Sigmoid colon (tissue), 7 donors: ENCODE measurements around the gene NOPCHAP1. TPM values are rescaled to one million over a fixed set of nuclear protein-coding genes. Genes with fewer than 3 reads are reported as not detected.

Source experiments
- DNase-seq: peaks from one replicate; pipeline ENCODE4 v3.0.0-alpha.2; 2019
- H3K27ac ChIP-seq, 4 donors: fragments of 200-600 bp; sonication (generic); one replicate each; pipeline ENCODE4 v1.5.1; 2016 to 2019; ENCODE audit warnings: mild to moderate bottlenecking in 1 of 4
- H3K27me3 ChIP-seq, 3 donors: fragments of 200-600 bp; sonication (generic); one replicate each; pipeline ENCODE4 v1.5.1; 2019; ENCODE audit warnings: mild to moderate bottlenecking in 1 of 3
- H3K36me3 ChIP-seq, 4 donors: fragments of 200-600 bp; sonication (generic); one replicate each; pipeline ENCODE4 v1.5.1; 2016 to 2019
- H3K4me1 ChIP-seq, 4 donors: fragments of 200-600 bp; sonication (generic); one replicate each; pipeline ENCODE4 v1.5.1; 2017 to 2019
- H3K4me3 ChIP-seq, 4 donors: fragments of 200-600 bp; sonication (generic); one replicate each; pipeline ENCODE4 v1.5.1; 2017 to 2019; ENCODE audit warnings: mild to moderate bottlenecking in 2 of 4, moderate library complexity in 1 of 4
- H3K9me3 ChIP-seq, 4 donors: fragments of 200-600 bp in 3 of 4; sonication (generic) in 3 of 4; one replicate each; pipeline versions ENCODE4 v1.5.1 to v1.6.1; 2013 to 2019
- EP300 ChIP-seq, 4 donors: sonication (generic); formaldehyde crosslinking; IDR thresholded peaks; one replicate each; pipeline ENCODE4 v1.6.1; 2017; ENCODE audit warnings: antibody characterized with exemption in 4 of 4
- POLR2A ChIP-seq, 2 donors: fragments of 450-650 bp; IDR thresholded peaks; one replicate each; pipeline ENCODE4 v1.6.1; 2016; ENCODE audit warnings: antibody characterized with exemption in 2 of 2, mild to moderate bottlenecking in 2 of 2, moderate library complexity in 2 of 2
- POLR2AphosphoS5 ChIP-seq, 4 donors: sonication (generic); formaldehyde crosslinking; IDR thresholded peaks; one replicate each; pipeline ENCODE4 v1.6.1; 2017; ENCODE audit warnings: antibody characterized with exemption in 4 of 4
- WGBS, 2 donors: extraction: QIAGEN DNeasy Blood & Tissue Kit; methylation state at CpG; one replicate each; pipeline ENCODE4 v1.1.7; 2013; 5-methylcytosine and 5-hydroxymethylcytosine counted together
- intact Hi-C: fragments of 100-400 bp; cut with DNase I; formaldehyde crosslinking; loops from one replicate; pipeline ENCODE4 v1.15.1; 2023
- polyA plus RNA-seq, 3 donors: library from polyadenylated mRNA; stranded (reverse); fragments of 200-250 nt; gene quantifications; one replicate each; pipeline ENCODE4 v1.2.3, GENCODE V29; 2013
- total RNA-seq, 4 donors: library from RNA; depleted of rRNA; stranded (reverse); fragments of >200 nt; gene quantifications; one replicate each; pipeline ENCODE4 v1.1.0, GENCODE V29; 2016
- TF ChIP-seq, protein P1 (sequence below), 4 experiments: fragments of 450-650 bp in 3 of 4; fragments of 200-600 bp in 1 of 4; IDR thresholded peaks; one replicate each; pipeline ENCODE4 v1.5.1; 2016 to 2019; ENCODE audit warnings: antibody characterized with exemption in 4 of 4, mild to moderate bottlenecking in 3 of 4, moderate library complexity in 2 of 4
- donor health status: healthy with polysubstance abuse.
- donor health status: Bipolar disorder and iron deficiency.
- donor health status: healthy.

NOPCHAP1 gene
- total and polyA plus RNA-seq, 7 donors = 3.9 to 9.1 (median 6.6) TPM

DNA sequence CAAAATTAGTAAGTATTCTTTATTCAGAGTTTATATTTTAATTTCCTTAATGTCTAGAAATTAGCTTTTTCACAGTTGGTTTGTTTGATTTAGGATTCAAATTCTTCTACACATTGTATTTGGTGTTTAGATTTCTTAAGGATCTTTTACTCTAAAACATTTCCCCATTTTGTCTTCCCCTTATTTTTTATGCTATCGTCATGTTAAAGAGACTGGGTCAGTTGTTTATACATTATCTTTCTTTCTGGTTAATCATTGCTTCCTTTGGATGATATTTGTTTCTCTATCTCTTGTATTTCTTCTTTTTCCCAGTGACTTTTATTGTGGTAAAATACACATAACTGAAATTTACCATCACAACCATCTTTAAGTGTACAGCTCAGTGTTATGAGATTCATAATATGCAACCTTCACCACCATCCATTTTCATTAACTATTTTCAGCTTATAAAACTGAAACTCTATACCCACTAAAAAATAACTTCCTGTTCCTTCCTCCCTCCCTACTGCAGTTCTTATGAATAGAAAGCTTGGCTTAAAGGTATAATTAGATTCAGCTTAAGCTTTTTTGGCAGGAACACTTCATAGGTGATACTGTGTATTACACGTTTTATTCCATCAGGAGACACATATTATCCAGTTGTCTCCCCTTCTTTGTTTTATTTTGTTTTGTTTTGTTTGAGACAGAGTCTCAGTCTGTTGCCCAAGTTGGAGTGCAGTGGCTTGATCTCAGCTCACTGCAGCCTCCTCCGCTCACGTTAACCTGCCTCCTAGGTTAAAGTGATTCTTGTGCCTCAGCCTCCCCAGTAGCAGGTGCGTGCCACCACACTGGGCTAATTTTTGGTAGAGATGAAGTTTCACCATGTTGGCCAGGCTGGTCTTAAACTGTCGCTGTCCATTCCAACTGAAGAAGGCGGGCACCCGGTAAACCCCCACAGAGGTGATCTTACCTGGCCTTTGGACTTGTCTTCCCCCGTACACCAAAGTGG is 45.0 kb downstream of the NOPCHAP1 start:
- H3K9me3 ChIP-seq = no peaks in the 10 kb centered on the region
- H3K4me3 ChIP-seq = no peak overlapping the region
- peaks cover 0 to 24% (median 23%) of the 10 kb centered on the region in 4 donors for H3K4me1 ChIP-seq
- WGBS, 2 donors = 78% methylated on average over 9 of the region's 9 CpGs
- H3K27ac ChIP-seq = peak overlapping the region in 2 of 4 donors; percentile 15 to 74
- no peaks in the 10 kb centered on the region for H3K27me3 ChIP-seq
- no peak for DNase-seq
- intact Hi-C loops = no loop called here
- H3K36me3 ChIP-seq = peaks cover 0 to 4% (median 0%) of the 10 kb centered on the region in 4 donors
- TF ChIP-seq, protein P1, sequence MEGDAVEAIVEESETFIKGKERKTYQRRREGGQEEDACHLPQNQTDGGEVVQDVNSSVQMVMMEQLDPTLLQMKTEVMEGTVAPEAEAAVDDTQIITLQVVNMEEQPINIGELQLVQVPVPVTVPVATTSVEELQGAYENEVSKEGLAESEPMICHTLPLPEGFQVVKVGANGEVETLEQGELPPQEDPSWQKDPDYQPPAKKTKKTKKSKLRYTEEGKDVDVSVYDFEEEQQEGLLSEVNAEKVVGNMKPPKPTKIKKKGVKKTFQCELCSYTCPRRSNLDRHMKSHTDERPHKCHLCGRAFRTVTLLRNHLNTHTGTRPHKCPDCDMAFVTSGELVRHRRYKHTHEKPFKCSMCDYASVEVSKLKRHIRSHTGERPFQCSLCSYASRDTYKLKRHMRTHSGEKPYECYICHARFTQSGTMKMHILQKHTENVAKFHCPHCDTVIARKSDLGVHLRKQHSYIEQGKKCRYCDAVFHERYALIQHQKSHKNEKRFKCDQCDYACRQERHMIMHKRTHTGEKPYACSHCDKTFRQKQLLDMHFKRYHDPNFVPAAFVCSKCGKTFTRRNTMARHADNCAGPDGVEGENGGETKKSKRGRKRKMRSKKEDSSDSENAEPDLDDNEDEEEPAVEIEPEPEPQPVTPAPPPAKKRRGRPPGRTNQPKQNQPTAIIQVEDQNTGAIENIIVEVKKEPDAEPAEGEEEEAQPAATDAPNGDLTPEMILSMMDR (IDR thresholded peaks at IDR 0.05) = no peak
- TF ChIP-seq POLR2A (IDR thresholded peaks at IDR 0.05) (no peak), EP300 (IDR thresholded peaks at IDR 0.05) (no peak), POLR2AphosphoS5 (IDR thresholded peaks at IDR 0.05) (no peak)

- Histone ChIP-seq H3K4me3 (no peak overlapping the region), H3K9me3 (no peaks in the 10 kb centered on the region), H3K27ac (peak overlapping the region in 1 of 4 donors; percentile 74), H3K27me3 (no peaks in the 10 kb centered on the region), H3K36me3 (peaks cover 0 to 5% (median 2%) of the 10 kb centered on the region in 4 donors), H3K4me1 (peaks cover 0 to 9% (median 8%) of the 10 kb centered on the region in 4 donors)
- no peak for DNase-seq
- 95 to 97% methylated on average over 4 of the region's 4 CpGs for WGBS, 2 donors
- TF ChIP-seq POLR2AphosphoS5 (IDR thresholded peaks at IDR 0.05) (no peak), POLR2A (IDR thresholded peaks at IDR 0.05) (no peak), EP300 (IDR thresholded peaks at IDR 0.05) (no peak)
- TF ChIP-seq, protein P1 (IDR thresholded peaks at IDR 0.05) = no peak
- intact Hi-C loops = no loop called here
Measured at GRCh38 chr12:105032703-105033357, 46.7 kb downstream of the NOPCHAP1 start.

GRCh38 chr12:105033851-105034250 is 47.7 kb downstream of the NOPCHAP1 start:
- Histone ChIP-seq H3K4me1 (no peaks in the 10 kb centered on the region), H3K9me3 (no peaks in the 10 kb centered on the region), H3K27ac (no peak overlapping the region), H3K27me3 (no peaks in the 10 kb centered on the region), H3K4me3 (no peak overlapping the region), H3K36me3 (peaks cover 0 to 8% (median 2%) of the 10 kb centered on the region in 4 donors)
- DNase-seq = no peak
- TF ChIP-seq EP300 (IDR thresholded peaks at IDR 0.05) (no peak), POLR2AphosphoS5 (IDR thresholded peaks at IDR 0.05) (no peak), POLR2A (IDR thresholded peaks at IDR 0.05) (no peak)
- TF ChIP-seq, protein P1 (IDR thresholded peaks at IDR 0.05) = no peak
- WGBS, 2 donors = 57 to 64% methylated on average over 2 of the region's 2 CpGs
- intact Hi-C loops = no loop called here

Other genes starting within 250 kb of the NOPCHAP1 start
- 10 to 100 TPM; 19.7 to 24.6 (median 22.3) TPM for gene SLC41A2, start 28.0 kb upstream of the NOPCHAP1 start, total RNA-seq
- 10 to 100 TPM in 1 of 3 donors, 1 to 10 TPM in 2; 6.5 to 15.8 (median 9.0) TPM for gene SLC41A2, start 28.0 kb upstream of the NOPCHAP1 start, polyA plus RNA-seq
- gene ALDH1L2, start 98.1 kb downstream of the NOPCHAP1 start, total RNA-seq = 10 to 100 TPM in 1 of 4 donors, 1 to 10 TPM in 3; 3.1 to 13.0 (median 6.6) TPM
- gene ALDH1L2, start 98.1 kb downstream of the NOPCHAP1 start, polyA plus RNA-seq = 1 to 10 TPM in 1 of 3 donors, under 1 TPM in 2; 0.23 to 1.3 (median 0.60) TPM
- 10 to 100 TPM; 43.3 to 64.3 (median 59.7) TPM for gene WASHC4, start 121.4 kb downstream of the NOPCHAP1 start, total RNA-seq
- 10 to 100 TPM in 2 of 3 donors, 1 to 10 TPM in 1; 9.6 to 15.3 (median 10.2) TPM for gene WASHC4, start 121.4 kb downstream of the NOPCHAP1 start, polyA plus RNA-seq
- 10 to 100 TPM; 15.3 to 97.5 (median 22.0) TPM for gene APPL2, start 249.9 kb downstream of the NOPCHAP1 start, total RNA-seq
- 100 to 1,000 TPM in 1 of 3 donors, 10 to 100 TPM in 2; 46.5 to 116 (median 81.1) TPM for gene APPL2, start 249.9 kb downstream of the NOPCHAP1 start, polyA plus RNA-seq